GM23338 (cell line): ENCODE results near the gene PPP6R3.

Source experiments
- CREB1 ChIP-seq: fragments of 250-450 bp; sonication (Bioruptor Pico); IDR thresholded peaks from 2 replicates; pipeline ENCODE4 v1.5.0; 2020; ENCODE audit warnings: low read depth, mild to moderate bottlenecking, moderate library complexity
- CTCF ChIP-seq, 2 experiments: fragments of 200-600 bp in 1 of 2; sonication (generic) in 1 of 2; conservative IDR thresholded peaks; 2 replicates each; pipeline versions ENCODE4 v1.5.1 to v1.6.1; 2016 to 2017; ENCODE audit warnings: antibody characterized with exemption in 2 of 2, low read depth in 2 of 2, mild to moderate bottlenecking in 2 of 2, moderate library complexity in 1 of 2
- EZH2 ChIP-seq: fragments of 200-600 bp; sonication (generic); IDR thresholded peaks from one replicate; pipeline ENCODE4 v1.8.0; 2017; ENCODE audit warnings: antibody characterized with exemption, mild to moderate bottlenecking, low read depth; ENCODE audit not compliant: unreplicated experiment
- EZH2phosphoT487 ChIP-seq: fragments of 200-600 bp; sonication (generic); IDR thresholded peaks from one replicate; pipeline ENCODE4 v1.8.1; 2018; ENCODE audit warnings: antibody characterized with exemption; ENCODE audit not compliant: unreplicated experiment
- JUNB ChIP-seq: IDR thresholded peaks from one replicate; pipeline ENCODE4 v1.6.1; 2016; ENCODE audit warnings: antibody characterized with exemption; ENCODE audit not compliant: unreplicated experiment
- POLR2AphosphoS5 ChIP-seq: IDR thresholded peaks from 2 replicates; pipeline ENCODE4 v1.6.1; 2016; ENCODE audit warnings: antibody characterized with exemption, low read depth
- REST ChIP-seq: IDR thresholded peaks from one replicate; pipeline ENCODE4 v1.6.1; 2018; ENCODE audit warnings: antibody characterized with exemption; ENCODE audit not compliant: unreplicated experiment
- STAT1 ChIP-seq: IDR thresholded peaks from one replicate; pipeline ENCODE4 v1.6.1; 2016; ENCODE audit warnings: antibody characterized with exemption; ENCODE audit not compliant: unreplicated experiment
- ZNF114 ChIP-seq: fragments of 250-450 bp; sonication (Bioruptor Pico); IDR thresholded peaks from 2 replicates; pipeline ENCODE4 v1.5.0; 2020; ENCODE audit warnings: mild to moderate bottlenecking, moderate library complexity
- ZNF331 ChIP-seq: fragments of 250-450 bp; sonication (Bioruptor Pico); IDR thresholded peaks from 2 replicates; pipeline ENCODE4 v1.5.0; 2020; ENCODE audit warnings: low read depth, mild to moderate bottlenecking, moderate library complexity

- TF ChIP-seq CTCF (conservative IDR thresholded peaks at IDR 0.05; ENCODE audit: low read depth in 2 of 2) (no peak), POLR2AphosphoS5 (no peak), EZH2 (no peak), REST (no peak), ZNF114 (no peak), EZH2phosphoT487 (no peak), CREB1 (CRISPR knock-in tag) (no peak), JUNB (no peak), STAT1 (no peak), ZNF331 (no peak)
Observed at GRCh38 chr11:68461575-68461917, 994 bp downstream of the PPP6R3 start.
